Measurements from ENCODE around the gene INAFM1.

GRCh38 chr19:47229676-47230053 lies 45.0 kb upstream of the INAFM1 start:
- peak in 1 of 2 donors; percentile 28 for TF ChIP-seq POLR2A (IDR thresholded peaks at IDR 0.05)
- TF ChIP-seq CTCF (IDR thresholded peaks at IDR 0.05): no peak

Measured in adrenal gland (tissue), 5 donors.